PFSK-1 (cell line): Measurements from ENCODE around the gene DEDD2.
A peak's percentile ranks its signal among the peaks of the same experiment; 100 is the strongest.

Experiments
- FOXP2 ChIP-seq: optimal IDR thresholded peaks from 2 replicates; pipeline ENCODE3; 2011; ENCODE audit warnings: borderline replicate concordance, control low read depth, inconsistent platforms; ENCODE audit not compliant: insufficient read depth; ENCODE audit errors: extremely low read length, extremely low read depth
- POLR2AphosphoS5 ChIP-seq: IDR thresholded peaks from 2 replicates; pipeline ENCODE4 v1.6.1; 2012; ENCODE audit warnings: low read depth, mild to moderate bottlenecking, control low read depth, low read length, moderate library complexity
- REST ChIP-seq, 2 experiments: IDR thresholded peaks; 2 replicates each; pipeline versions ENCODE4 v1.6.1 to v1.8.0; 2011 to 2012; ENCODE audit warnings: low read depth in 2 of 2, low read length in 2 of 2, control low read depth in 1 of 2, inconsistent platforms in 1 of 2, mild to moderate bottlenecking in 1 of 2, moderate library complexity in 1 of 2; ENCODE audit not compliant: insufficient read depth in 1 of 2
- SIN3A ChIP-seq: IDR thresholded peaks from 2 replicates; pipeline ENCODE4 v1.6.1; 2012; ENCODE audit warnings: mild to moderate bottlenecking, low read length, moderate library complexity, borderline replicate concordance; ENCODE audit not compliant: insufficient read depth
- TAF1 ChIP-seq: IDR thresholded peaks from 2 replicates; pipeline ENCODE4 v1.6.1; 2012; ENCODE audit warnings: low read length, control low read depth, borderline replicate concordance; ENCODE audit not compliant: insufficient read depth

DEDD2 gene

GRCh38 chr19:42250666-42251531 is 33.4 kb upstream of the DEDD2 start:
- TF ChIP-seq POLR2AphosphoS5 (no peak; the same call in 1 of the 2 replicates), SIN3A (0 out of 2 replicates have a peak, but pooled peaks have one; percentile 56), REST (IDR thresholded peaks at IDR 0.05; ENCODE audit: insufficient read depth in 1 of 2, low read depth in 2 of 2, low read length in 2 of 2) (0 out of 4 replicates have a peak, but pooled peaks of 1 of the 2 experiments have one; percentile 24), FOXP2 (no peak), TAF1 (no peak)

GRCh38 chr19:42250183-42250665 is 32.7 kb upstream of the DEDD2 start:
- TF ChIP-seq FOXP2 (no peak), POLR2AphosphoS5 (no peak), REST (IDR thresholded peaks at IDR 0.05; ENCODE audit: insufficient read depth in 1 of 2, low read depth in 2 of 2, low read length in 2 of 2) (no peak), TAF1 (no peak), SIN3A (no peak)

GRCh38 chr19:42249769-42250168 is 32.3 kb upstream of the DEDD2 start:
- TF ChIP-seq REST (IDR thresholded peaks at IDR 0.05; ENCODE audit: insufficient read depth in 1 of 2, low read depth in 2 of 2, low read length in 2 of 2) (no peak), SIN3A (no peak), POLR2AphosphoS5 (no peak), FOXP2 (no peak), TAF1 (no peak)

- TF ChIP-seq REST (IDR thresholded peaks at IDR 0.05; ENCODE audit: insufficient read depth in 1 of 2, low read depth in 2 of 2, low read length in 2 of 2) (no peak), FOXP2 (no peak), TAF1 (no peak), SIN3A (no peak), POLR2AphosphoS5 (no peak; the same call in 1 of the 2 replicates)
These were observed 31.8 kb upstream of the DEDD2 start for GRCh38 chr19:42249149-42249750.
